GM19099 (cell line): ENCODE results near the gene ACTRT1.

Experiments
- POLR2A ChIP-seq: IDR thresholded peaks from 3 replicates; pipeline ENCODE4 v1.6.1; 2011; ENCODE audit warnings: low read depth; ENCODE audit not compliant: insufficient read length; ENCODE audit errors: extremely low read depth

The ACTRT1 gene

GRCh38 chrX:128052303-128052702 lies at the start of gene ACTRT1:
ACTRT1 (minus strand) TSS chrX:128052403; CDS start chrX:128052206, 197 bp downstream.
- no peak for TF ChIP-seq POLR2A

- TF ChIP-seq POLR2A: no peak
Measured at GRCh38 chrX:128078545-128078944, 26.3 kb upstream of the ACTRT1 start.

GRCh38 chrX:128057421-128057820 lies 5.2 kb upstream of the ACTRT1 start:
- no peak for TF ChIP-seq POLR2A

GRCh38 chrX:128051526-128051925 lies 677 bp downstream of the ACTRT1 start:
- no peak for TF ChIP-seq POLR2A

GRCh38 chrX:128035318-128035717 lies 16.9 kb downstream of the ACTRT1 start:
- TF ChIP-seq POLR2A: no peak

- no peak for TF ChIP-seq POLR2A
Measured at GRCh38 chrX:128021566-128021965, 30.6 kb downstream of the ACTRT1 start.

GRCh38 chrX:128020701-128021100 lies 31.5 kb downstream of the ACTRT1 start:
- no peak for TF ChIP-seq POLR2A

- no peak for TF ChIP-seq POLR2A
Measured at GRCh38 chrX:128019218-128019617, 33.0 kb downstream of the ACTRT1 start.

GRCh38 chrX:128012015-128012414 lies 40.2 kb downstream of the ACTRT1 start:
- TF ChIP-seq POLR2A: no peak

- no peak for TF ChIP-seq POLR2A
Measured at GRCh38 chrX:128007882-128008281, 44.3 kb downstream of the ACTRT1 start.
